K562 (cell line): ENCODE measurements around the gene NMT1. TPM values are rescaled to one million over a fixed set of nuclear protein-coding genes. Genes with fewer than 3 reads are reported as not detected.

Source experiments
- DPF2 ChIP-seq: fragments of 450-650 bp; IDR thresholded peaks from 2 replicates; pipeline ENCODE4 v1.6.1; 2016
- EP400 ChIP-seq: fragments of 450-650 bp; IDR thresholded peaks from 2 replicates; pipeline ENCODE4 v1.6.1; 2017; ENCODE audit warnings: antibody characterized with exemption, mild to moderate bottlenecking, moderate library complexity
- GABPB1 ChIP-seq: sonication (generic); formaldehyde crosslinking; IDR thresholded peaks from 2 replicates; pipeline ENCODE4 v1.8.0; 2022; ENCODE audit warnings: mild to moderate bottlenecking, missing genetic modification reagents
- IFI16 ChIP-seq: fragments of 250-450 bp; sonication (Bioruptor Pico); IDR thresholded peaks from 2 replicates; pipeline ENCODE4 v2.1.2; 2022; ENCODE audit warnings: mild to moderate bottlenecking, inconsistent platforms
- KLF10 ChIP-seq: fragments of 250-450 bp; sonication (Bioruptor Pico); IDR thresholded peaks from 2 replicates; pipeline ENCODE4 v1.6.1; 2021; ENCODE audit warnings: matching md5 sums
- MEF2A ChIP-seq: IDR thresholded peaks from 2 replicates; pipeline ENCODE4 v1.6.1; 2011; ENCODE audit warnings: low read depth, mild to moderate bottlenecking, low read length, moderate library complexity; ENCODE audit not compliant: control insufficient read depth
- MTA2 ChIP-seq: fragments of 450-650 bp; IDR thresholded peaks from 2 replicates; pipeline ENCODE4 v1.6.1; 2016; ENCODE audit warnings: low read depth
- PCBP2 ChIP-seq: fragments of 200-400 bp; formaldehyde crosslinking; IDR thresholded peaks from 2 replicates; pipeline ENCODE4 v1.6.1; 2018; ENCODE audit warnings: low read length, low read depth, mild to moderate bottlenecking, moderate library complexity; ENCODE audit not compliant: poor library complexity, severe bottlenecking
- PHF21A ChIP-seq: fragments of 450-650 bp; IDR thresholded peaks from 2 replicates; pipeline ENCODE4 v1.6.1; 2017; ENCODE audit warnings: low read depth, borderline replicate concordance
- POLR2H ChIP-seq: IDR thresholded peaks from 2 replicates; pipeline ENCODE4 v1.6.1; 2016; ENCODE audit warnings: missing genetic modification characterization, low read depth, mild to moderate bottlenecking, control low read depth, missing compliant biosample characterization, moderate library complexity
- RBM25 ChIP-seq: fragments of 200-400 bp; formaldehyde crosslinking; IDR thresholded peaks from 2 replicates; pipeline ENCODE4 v1.6.1; 2018; ENCODE audit warnings: low read length, low read depth, moderate library complexity; ENCODE audit not compliant: severe bottlenecking
- RBM39 ChIP-seq: fragments of 200-400 bp; formaldehyde crosslinking; optimal IDR thresholded peaks from 2 replicates; pipeline ENCODE3; 2018; ENCODE audit warnings: low read depth, low read length
- SIN3A ChIP-seq, 2 experiments: fragments of 150-350 bp in 1 of 2; IDR thresholded peaks; 2 replicates each; pipeline ENCODE4 v1.6.1; 2011 to 2016; ENCODE audit warnings: borderline replicate concordance in 2 of 2, low read depth in 2 of 2, low read length in 2 of 2, mild to moderate bottlenecking in 2 of 2, moderate library complexity in 2 of 2; ENCODE audit not compliant: control insufficient read depth in 1 of 2
- SIN3B ChIP-seq: fragments of 450-650 bp; IDR thresholded peaks from 2 replicates; pipeline ENCODE4 v1.6.1; 2017; ENCODE audit warnings: low read depth, mild to moderate bottlenecking, moderate library complexity
- SMAD3 ChIP-seq: fragments of 450-650 bp; formaldehyde crosslinking; conservative IDR thresholded peaks from 2 replicates; pipeline ENCODE4 v1.4.0; 2020; ENCODE audit warnings: mild to moderate bottlenecking
- SMARCA5 ChIP-seq: fragments of 450-650 bp; IDR thresholded peaks from 2 replicates; pipeline ENCODE4 v1.6.1; 2016
- STAT5A ChIP-seq: IDR thresholded peaks from 2 replicates; pipeline ENCODE4 v1.6.1; 2012; ENCODE audit warnings: low read length, inconsistent platforms, borderline replicate concordance
- TCFL5 ChIP-seq: fragments of 250-450 bp; sonication (Bioruptor Pico); conservative IDR thresholded peaks from 2 replicates; pipeline ENCODE4 v1.6.1; 2021; ENCODE audit warnings: mild to moderate bottlenecking, moderate library complexity, matching md5 sums
- ZBTB2 ChIP-seq: fragments of 450-650 bp; IDR thresholded peaks from 2 replicates; pipeline ENCODE4 v1.6.1; 2016; ENCODE audit warnings: antibody characterized with exemption
- ZC3H4 ChIP-seq: sonication (generic); formaldehyde crosslinking; IDR thresholded peaks from 2 replicates; pipeline ENCODE4 v1.9.0; 2021; ENCODE audit warnings: missing genetic modification reagents, borderline replicate concordance
- ZNF444 ChIP-seq: fragments of 250-450 bp; sonication (Bioruptor Pico); IDR thresholded peaks from 2 replicates; pipeline ENCODE4 v1.4.0; 2020; ENCODE audit warnings: mild to moderate bottlenecking, moderate library complexity
- ZNF76 ChIP-seq: fragments of 250-450 bp; sonication (Bioruptor Pico); IDR thresholded peaks from 2 replicates; pipeline ENCODE4 v1.4.0; 2020; ENCODE audit warnings: mild to moderate bottlenecking, moderate library complexity, borderline replicate concordance
- ZNF764 ChIP-seq: fragments of 250-450 bp; sonication (Bioruptor Pico); IDR thresholded peaks from 2 replicates; pipeline ENCODE4 v1.4.0; 2020; ENCODE audit warnings: low read depth, mild to moderate bottlenecking, moderate library complexity
- polyA plus RNA-seq, 8 experiments: library from polyadenylated mRNA; depleted of rRNA in 4 of 8; stranded (reverse) in 5 of 8; unstranded in 3 of 8; fragments of >200 nt; fragmentation: Nextera tagmentation in 2 of 8; fragmentation: Illumina TruSeq in 1 of 8; extraction: Ambion mirVana in 2 of 8; extraction: Trizol in 1 of 8; gene quantifications; 2 replicates each; pipeline versions ENCODE4 v1.2.1 to v1.2.3, GENCODE V29; 2011 to 2014; ENCODE audit warnings: inconsistent platforms in 1 of 8, missing spikeins in 1 of 8
- total RNA-seq, 7 experiments: library from RNA; depleted of rRNA in 6 of 7; stranded (reverse); fragments of >200 nt in 6 of 7; fragmentation: Illumina TruSeq in 2 of 7; extraction: Trizol in 2 of 7; gene quantifications; 2 replicates each; pipeline versions ENCODE4 v1.2.1 to v1.2.3, GENCODE V29; 2011 to 2021; ENCODE audit warnings: low replicate concordance in 1 of 7
- TF ChIP-seq, protein P1 (sequence below): sonication (generic); formaldehyde crosslinking; IDR thresholded peaks from 2 replicates; pipeline ENCODE4 v1.8.0; 2022; ENCODE audit warnings: mild to moderate bottlenecking, missing genetic modification reagents, borderline replicate concordance

Gene NMT1
- total and polyA plus RNA-seq, 9 of the 15 experiments (the other 6 are each of a cell fraction or from before 2014, with no cell fraction given), result 86.7 to 569 (median 213) TPM

DNA sequence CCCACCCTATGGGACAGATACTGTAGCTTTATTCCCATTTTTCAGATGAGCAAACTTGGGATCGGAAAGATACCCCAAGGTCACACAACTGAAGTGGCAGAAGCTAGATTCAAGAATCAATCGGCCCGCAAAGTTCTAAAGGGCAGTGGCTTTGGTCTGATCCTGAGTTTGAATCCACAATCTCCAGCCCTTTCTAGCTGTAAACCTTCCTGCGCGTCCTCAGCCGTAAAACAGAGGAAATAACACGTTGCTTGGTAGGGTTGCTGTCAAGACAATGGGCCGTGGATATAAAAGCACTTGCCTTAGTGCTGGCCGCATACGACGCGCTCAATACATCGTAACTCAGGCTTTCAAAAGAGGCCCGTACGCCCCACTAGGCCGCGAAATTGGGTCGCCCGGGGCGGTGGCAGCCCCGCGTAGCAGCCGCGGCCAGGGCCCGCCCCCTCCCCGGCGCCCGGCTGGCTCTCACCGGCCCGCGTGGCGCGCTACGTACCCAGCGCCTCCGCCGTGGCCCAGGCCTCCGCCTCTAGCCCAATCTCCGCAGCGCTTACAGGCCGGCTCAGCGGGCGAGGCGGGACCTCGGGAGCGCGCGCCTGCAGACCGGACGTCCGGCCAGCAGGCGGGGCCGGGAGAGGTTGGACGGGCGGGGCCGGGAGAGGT is 9.9 kb upstream of the NMT1 start, which contains the start of gene DCAKD (continued):
- TF ChIP-seq ZNF764 (CRISPR knock-in tag) (no peak), SMAD3 (CRISPR knock-in tag) (no peak), MEF2A (no peak), ZNF76 (CRISPR knock-in tag) (no peak), MTA2 (no peak), IFI16 (no peak), SIN3A (IDR thresholded peaks at IDR 0.05; ENCODE audit: borderline replicate concordance in 2 of 2, control insufficient read depth in 1 of 2, low read depth in 2 of 2, low read length in 2 of 2) (peak in 1 of 2 experiments; percentile 84; a peak in 2 of 4 replicates), KLF10 (no peak), DPF2 (0 out of 2 replicates have a peak, but pooled peaks have one; percentile 23), PCBP2 (no peak), SIN3B (peak; percentile 60; the same call in 1 of the 2 replicates), RBM39 (no peak), SMARCA5 (0 out of 2 replicates have a peak, but pooled peaks have one; percentile 10), ZNF444 (CRISPR knock-in tag) (no peak), EP400 (peak; percentile 48), ZC3H4 (CRISPR knock-in tag) (no peak), RBM25 (peak; percentile 50), ZBTB2 (no peak), POLR2H (tag) (peak; percentile 82), STAT5A (no peak), GABPB1 (CRISPR knock-in tag) (peak; percentile 61), TCFL5 (CRISPR knock-in tag) (no peak), PHF21A (no peak)
- TF ChIP-seq, protein P1, sequence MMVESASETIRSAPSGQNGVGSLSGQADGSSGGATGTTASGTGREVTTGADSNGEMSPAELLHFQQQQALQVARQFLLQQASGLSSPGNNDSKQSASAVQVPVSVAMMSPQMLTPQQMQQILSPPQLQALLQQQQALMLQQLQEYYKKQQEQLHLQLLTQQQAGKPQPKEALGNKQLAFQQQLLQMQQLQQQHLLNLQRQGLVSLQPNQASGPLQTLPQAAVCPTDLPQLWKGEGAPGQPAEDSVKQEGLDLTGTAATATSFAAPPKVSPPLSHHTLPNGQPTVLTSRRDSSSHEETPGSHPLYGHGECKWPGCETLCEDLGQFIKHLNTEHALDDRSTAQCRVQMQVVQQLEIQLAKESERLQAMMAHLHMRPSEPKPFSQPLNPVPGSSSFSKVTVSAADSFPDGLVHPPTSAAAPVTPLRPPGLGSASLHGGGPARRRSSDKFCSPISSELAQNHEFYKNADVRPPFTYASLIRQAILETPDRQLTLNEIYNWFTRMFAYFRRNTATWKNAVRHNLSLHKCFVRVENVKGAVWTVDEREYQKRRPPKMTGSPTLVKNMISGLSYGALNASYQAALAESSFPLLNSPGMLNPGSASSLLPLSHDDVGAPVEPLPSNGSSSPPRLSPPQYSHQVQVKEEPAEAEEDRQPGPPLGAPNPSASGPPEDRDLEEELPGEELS (CRISPR knock-in tag), result no peak
